NCI-H1105 treated with DMSO at 0.1 percent for 48 hours (cell line): Measurements from ENCODE around the gene MTFP1.
"Not testable (repeated sequence)": the region's sequence is repeated elsewhere in the genome, so short reads cannot be mapped to it uniquely, and the experiment has no call there.

Experiments used
- DNase-seq: peaks from one replicate; lab custom pipeline; 2025; lab: John Stamatoyannopoulos, UW

Gene MTFP1

GRCh38 chr22:30455075-30455840 is 29.7 kb downstream of the MTFP1 start:
- no peak for DNase-seq

DNA sequence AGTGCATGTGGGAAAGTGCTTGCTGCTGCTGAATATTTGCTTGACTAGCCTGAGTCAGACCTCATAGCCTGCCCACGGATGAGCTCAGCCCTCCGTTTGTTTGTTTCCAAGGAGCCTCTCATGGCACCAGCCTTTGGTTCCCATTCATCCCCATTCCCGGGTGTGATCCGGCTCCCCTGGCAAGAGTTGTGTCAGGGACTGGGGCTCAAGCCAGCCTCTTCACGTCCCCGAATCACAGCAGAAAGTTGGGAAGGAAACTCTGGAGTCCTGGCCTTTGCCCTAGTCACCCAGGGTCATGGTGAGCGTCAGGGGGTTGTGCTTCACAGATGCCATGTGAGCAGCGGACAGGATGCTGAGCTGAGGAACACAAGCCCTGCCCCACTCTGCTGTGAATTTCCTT is 32.4 kb downstream of the MTFP1 start:
- DNase-seq, result no peak

DNA sequence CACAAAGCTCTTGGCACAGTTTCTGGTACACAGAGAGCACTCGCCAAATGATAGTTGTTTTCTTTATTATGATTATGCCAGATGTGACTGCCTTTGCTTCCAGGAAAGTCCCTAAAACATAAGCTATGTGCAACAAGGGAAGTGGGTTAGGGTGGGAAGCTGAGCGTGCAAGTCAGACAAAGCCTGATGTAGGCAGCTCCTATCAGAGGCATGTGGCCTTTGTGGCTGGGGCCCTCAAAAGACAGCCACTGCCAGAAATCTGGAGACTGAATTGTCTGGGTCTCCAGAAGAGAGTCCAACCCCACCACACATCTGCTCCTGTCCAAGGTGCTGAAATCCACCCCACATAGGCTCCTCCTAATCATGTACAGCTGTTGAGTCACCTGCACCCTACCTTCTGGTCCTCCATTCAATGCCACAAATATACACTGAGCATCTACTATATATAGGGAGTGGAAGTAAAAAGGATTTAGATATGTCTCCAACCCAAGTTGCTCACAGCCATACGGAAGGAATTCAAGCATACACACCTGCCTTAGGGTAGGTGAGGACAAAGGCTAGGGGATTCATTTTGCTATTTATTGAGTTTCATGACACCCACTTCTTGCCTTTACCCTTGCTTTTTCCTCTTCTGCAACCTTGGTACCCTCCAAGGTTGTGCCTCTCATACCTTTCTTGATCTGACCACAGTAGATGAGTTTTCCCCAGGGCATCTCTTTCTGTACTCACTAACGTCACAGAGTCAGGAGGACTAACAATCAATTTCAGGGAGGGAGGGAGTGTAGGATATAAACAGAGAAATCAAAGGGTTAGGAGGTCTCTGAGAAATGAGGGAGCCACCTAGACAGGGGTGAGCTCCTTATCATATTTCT is 33.8 kb downstream of the MTFP1 start:
- DNase-seq, result no peak

GRCh38 chr22:30460147-30460546 is 34.6 kb downstream of the MTFP1 start:
- peak; percentile 9 for DNase-seq

DNA sequence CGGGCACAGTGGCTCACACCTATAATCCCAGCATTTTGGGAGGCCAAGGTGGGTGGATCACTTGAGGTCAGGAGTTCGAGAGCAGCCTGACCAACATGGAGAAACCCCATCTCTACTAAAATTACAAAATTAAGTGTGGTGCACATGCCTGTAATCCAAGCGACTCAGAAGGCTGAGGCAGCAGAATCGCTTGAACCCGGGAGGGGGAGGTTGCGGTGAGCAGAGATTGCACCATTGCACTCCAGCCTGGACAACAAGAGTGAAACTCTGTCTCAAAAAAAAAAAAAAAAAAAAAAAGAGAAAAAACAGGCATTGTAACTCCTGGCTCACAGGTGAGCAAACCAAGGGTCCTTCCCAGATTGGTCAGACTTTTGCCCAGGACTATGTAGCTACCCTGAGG is 35.0 kb downstream of the MTFP1 start:
- not testable (repeated sequence) for DNase-seq

- DNase-seq, result no peak
Measured at GRCh38 chr22:30469165-30469564, 43.6 kb downstream of the MTFP1 start.

DNA sequence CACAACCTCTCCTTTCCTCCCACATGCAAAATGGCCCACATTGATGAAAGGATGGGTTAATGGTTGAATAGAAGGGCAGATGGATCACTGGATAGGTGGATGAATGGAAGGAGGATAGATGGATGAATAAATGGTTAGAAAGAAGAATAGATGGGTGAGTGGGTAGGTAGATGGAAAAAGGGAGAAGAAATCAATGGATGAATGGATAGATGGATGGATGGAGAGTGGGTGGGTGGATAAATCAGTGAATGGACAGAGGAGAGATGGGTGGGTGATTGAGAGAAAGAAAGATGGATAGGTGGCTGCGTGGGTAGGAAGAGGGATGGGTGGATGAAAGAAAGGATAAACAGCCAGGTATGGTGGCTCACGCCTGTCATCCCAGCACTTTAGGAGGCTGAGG is 45.1 kb downstream of the MTFP1 start:
- DNase-seq, result no peak

DNA sequence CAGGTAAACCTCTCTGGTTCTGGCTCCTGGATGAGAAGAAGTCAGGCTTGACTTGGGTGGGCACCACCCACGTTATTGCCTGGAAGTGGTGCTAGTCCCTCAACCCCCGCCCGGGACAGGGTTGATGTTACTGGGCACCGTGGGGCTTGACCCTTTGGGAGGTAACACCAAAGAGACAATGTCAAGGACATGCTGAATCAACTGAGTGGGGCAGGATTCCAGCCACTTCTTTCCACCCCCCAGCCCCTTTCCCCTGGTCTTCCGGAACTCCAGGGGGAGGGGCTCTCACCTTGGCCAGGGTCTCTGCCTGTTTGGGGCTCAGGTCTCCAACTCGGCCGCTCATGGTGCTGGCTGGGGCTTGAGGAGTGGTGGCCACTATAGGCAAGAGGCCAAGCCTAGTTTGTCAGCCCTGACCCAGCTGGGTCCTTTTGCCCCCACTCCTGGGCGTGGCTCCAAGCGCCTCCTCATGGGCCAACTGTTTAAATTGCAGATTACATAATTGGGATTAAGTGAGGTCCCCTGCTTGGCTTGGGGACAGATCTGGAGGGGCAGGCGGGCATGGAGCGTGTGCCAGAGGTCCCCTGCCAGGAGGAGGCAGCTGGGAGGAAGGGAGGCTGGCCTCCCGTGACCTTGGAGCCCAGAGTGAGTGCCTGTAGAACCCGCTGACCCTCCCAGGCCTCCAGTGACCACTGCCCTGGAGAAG is 46.2 kb downstream of the MTFP1 start, which contains the start of gene SEC14L3:
SEC14L3 (minus strand) TSS at position 402 of the 703 bp plus-strand sequence; CDS start at position 343, 59 bp downstream.
- DNase-seq, result no peak

DNA sequence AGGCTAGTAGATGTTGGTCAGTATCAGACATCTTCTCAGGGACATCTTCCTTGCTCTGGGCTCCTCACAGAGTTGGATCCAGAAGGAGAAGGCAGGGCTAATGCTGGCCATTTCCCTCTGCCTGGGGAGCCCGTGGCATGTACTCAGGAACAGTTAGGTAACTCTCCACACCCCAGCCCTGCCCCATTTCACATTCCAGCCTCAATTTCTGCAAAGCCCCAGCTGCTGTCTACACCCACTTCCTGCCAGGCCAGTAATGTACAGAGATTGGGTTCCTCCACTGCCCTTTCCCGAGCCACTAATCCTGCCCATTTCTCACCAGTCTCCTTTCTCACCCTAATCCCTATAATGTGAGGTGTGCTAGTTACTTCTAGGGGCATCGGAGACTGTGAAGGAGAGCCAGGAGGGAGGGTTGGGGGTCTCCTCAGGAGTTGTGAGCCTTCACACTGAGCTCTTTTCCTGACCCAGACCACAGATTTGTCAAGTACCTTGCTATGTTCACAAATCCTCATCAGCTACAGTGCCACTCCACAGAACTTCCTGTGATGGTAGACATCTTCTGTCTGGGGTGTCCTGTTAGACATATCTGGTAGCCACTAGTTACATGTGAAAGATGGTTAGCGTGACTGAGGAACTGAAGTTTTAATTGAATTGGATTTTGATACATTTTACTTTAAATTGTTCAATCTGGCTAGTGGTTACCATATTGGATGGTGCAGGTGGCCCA is 47.6 kb downstream of the MTFP1 start:
- no peak for DNase-seq

- DNase-seq, result no peak
Measured at GRCh38 chr22:30474121-30474520, 48.6 kb downstream of the MTFP1 start.

DNA sequence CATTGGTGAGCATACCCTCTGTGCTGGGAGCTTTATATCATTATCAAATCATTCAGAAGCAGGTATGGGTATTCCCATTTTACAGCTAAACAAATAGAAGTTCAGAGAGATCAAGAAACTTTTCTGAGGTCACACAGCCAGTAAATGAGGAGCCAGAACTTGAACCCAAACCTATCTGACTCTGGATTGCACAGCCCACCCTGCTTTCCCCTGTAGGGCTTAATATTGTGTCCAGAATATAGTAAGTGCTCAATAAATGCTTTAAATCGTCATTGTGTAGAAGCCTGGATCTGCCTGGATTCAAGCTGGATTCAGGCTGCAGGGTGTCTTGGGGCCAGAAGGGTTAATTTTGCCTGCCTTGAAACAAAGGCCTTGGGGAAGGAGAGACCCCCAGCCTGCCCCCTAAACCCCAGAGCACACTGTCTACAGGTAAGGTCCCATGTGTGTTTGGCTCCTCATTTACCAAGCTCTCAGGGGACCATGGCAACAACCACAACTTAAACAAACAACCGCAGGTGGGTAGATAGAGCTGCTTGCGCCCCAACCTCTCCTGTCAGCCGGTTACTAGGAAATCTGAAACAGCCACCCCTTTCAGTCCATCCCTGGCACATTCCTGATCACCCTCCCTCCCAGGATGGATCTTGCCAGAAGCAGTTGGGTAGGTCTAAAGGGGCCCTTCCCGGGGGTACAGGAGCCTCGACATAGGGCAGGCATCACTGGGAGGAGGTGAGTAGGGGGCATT is 49.3 kb downstream of the MTFP1 start:
- peak; percentile 26 for DNase-seq
